Endothelial cell of umbilical vein (primary cell): ENCODE data around the gene SOWAHD. TPM values are rescaled to one million over a fixed set of nuclear protein-coding genes. Genes with fewer than 3 reads are reported as not detected.

Experiments
- BruUV-seq: library from RNA; stranded (reverse); fragments of 400-500 nt; replicated peaks from 2 replicates; lab custom pipeline; 2021; lab: Mats Ljungman, UMichigan
- CTCF ChIA-PET: fragments of 300-600, 350-600 bp; sonication (Branson Sonifier 250); formaldehyde crosslinking; loops from one replicate; lab custom pipeline; 2021; ENCODE audit warnings: antibody characterized with exemption, inconsistent platforms; lab: Charles Lee
- POLR2A ChIA-PET: fragments of 300-600, 350-600 bp; sonication (Branson Sonifier 250); formaldehyde crosslinking; loops from one replicate; lab custom pipeline; 2021; ENCODE audit warnings: antibody characterized with exemption, inconsistent platforms; lab: Charles Lee
- DNase-seq: peaks from one replicate; pipeline ENCODE4 v3.0.0-alpha.2; 2011; ENCODE audit warnings: low read depth, low spot score
- FAIRE-seq: peaks from 2 replicates; lab custom pipeline; 2011; peaks lifted over from hg19 to GRCh38; lab: Jason Lieb, UNC
- H2AFZ ChIP-seq: 2 replicates; pipeline ENCODE4 v1.6.0; 2012; ENCODE audit warnings: low read depth, low read length, control low read depth, inconsistent platforms
- H3K27ac ChIP-seq: 2 replicates; pipeline ENCODE4 v1.5.1; 2011; ENCODE audit warnings: low read depth, mild to moderate bottlenecking, control low read depth, low read length, moderate library complexity; ENCODE audit not compliant: insufficient read depth
- H3K27me3 ChIP-seq, 2 experiments: 2 replicates each; pipeline versions ENCODE4 v1.6.0 to v1.6.1; 2011; ENCODE audit warnings: low read length in 2 of 2, mixed read lengths in 1 of 2; ENCODE audit not compliant: control insufficient read depth in 2 of 2, insufficient read depth in 2 of 2
- H3K36me3 ChIP-seq, 2 experiments: 2 replicates in 1 of 2; 3 replicates in 1 of 2; pipeline ENCODE4 v1.5.1; 2011; ENCODE audit warnings: low read length in 2 of 2, mild to moderate bottlenecking in 1 of 2, moderate library complexity in 1 of 2; ENCODE audit not compliant: control insufficient read depth in 2 of 2, insufficient read depth in 2 of 2; ENCODE audit errors: extremely low read depth in 1 of 2
- H3K4me1 ChIP-seq: 3 replicates; pipeline ENCODE4 v1.5.1; 2011; ENCODE audit warnings: mild to moderate bottlenecking, low read length; ENCODE audit not compliant: control insufficient read depth, insufficient read depth; ENCODE audit errors: extremely low read depth
- H3K4me2 ChIP-seq: 2 replicates; pipeline ENCODE4 v1.6.1; 2011; ENCODE audit warnings: low read length, control low read depth, mixed read lengths; ENCODE audit not compliant: insufficient read depth
- H3K4me3 ChIP-seq, 3 experiments: fragments of 200-600 bp in 1 of 3; sonication (generic), shearing (Covaris generic) in 1 of 3; replicated peaks in 1 of 3; 2 replicates each; pipeline ENCODE4 v1.5.1; 2011 to 2016; ENCODE audit warnings: control low read depth in 3 of 3, low read length in 3 of 3, mild to moderate bottlenecking in 2 of 3, inconsistent platforms in 1 of 3, low read depth in 1 of 3, moderate library complexity in 1 of 3; ENCODE audit not compliant: insufficient read depth in 1 of 3
- H3K79me2 ChIP-seq: 2 replicates; pipeline ENCODE4 v1.6.0; 2012; ENCODE audit warnings: low read length, inconsistent platforms; ENCODE audit not compliant: control insufficient read depth, insufficient read depth
- H3K9ac ChIP-seq: replicated peaks from 2 replicates; pipeline ENCODE3; 2011; ENCODE audit warnings: low read length, control low read depth; ENCODE audit not compliant: insufficient read depth; ENCODE audit errors: extremely low read depth
- H3K9me1 ChIP-seq: replicated peaks from 3 replicates; pipeline ENCODE4 v1.6.0; 2011; ENCODE audit warnings: mild to moderate bottlenecking, low read length; ENCODE audit not compliant: control insufficient read depth, insufficient read depth; ENCODE audit errors: extremely low read depth
- H3K9me3 ChIP-seq: replicated peaks from 2 replicates; pipeline ENCODE4 v1.5.1; 2012; ENCODE audit warnings: low read length, inconsistent platforms; ENCODE audit not compliant: control insufficient read depth, insufficient read depth
- H4K20me1 ChIP-seq: replicated peaks from 2 replicates; pipeline ENCODE3; 2011; ENCODE audit warnings: mild to moderate bottlenecking, low read length; ENCODE audit not compliant: control insufficient read depth, insufficient read depth; ENCODE audit errors: extremely low read depth
- CTCF ChIP-seq, 2 donors: IDR thresholded peaks; 1 replicate in 1 of 2; 2 replicates in 1 of 2; pipeline ENCODE4 v1.5.1; 2011; ENCODE audit warnings: low read length in 2 of 2, mild to moderate bottlenecking in 2 of 2, moderate library complexity in 2 of 2, control low read depth in 1 of 2, inconsistent platforms in 1 of 2, low read depth in 1 of 2; ENCODE audit not compliant: insufficient read depth in 1 of 2; ENCODE audit errors: extremely low read depth in 1 of 2
- EZH2 ChIP-seq: IDR thresholded peaks from 2 replicates; pipeline ENCODE4 v1.6.1; 2012; ENCODE audit warnings: borderline replicate concordance, low read depth, mild to moderate bottlenecking, moderate library complexity, low read length, inconsistent platforms; ENCODE audit not compliant: severe bottlenecking
- FOS ChIP-seq: IDR thresholded peaks from 2 replicates; pipeline ENCODE4 v1.6.1; 2011; ENCODE audit warnings: mild to moderate bottlenecking, low read length, moderate library complexity, borderline replicate concordance; ENCODE audit not compliant: insufficient read depth
- GATA2 ChIP-seq: IDR thresholded peaks from 2 replicates; pipeline ENCODE4 v1.7.0; 2011; ENCODE audit warnings: low read depth, mild to moderate bottlenecking, moderate library complexity, mixed read lengths, low read length; ENCODE audit not compliant: insufficient read length, insufficient read depth
- JUN ChIP-seq: IDR thresholded peaks from 2 replicates; pipeline ENCODE4 v1.6.1; 2011; ENCODE audit warnings: borderline replicate concordance, low read depth; ENCODE audit not compliant: insufficient read length, insufficient read depth
- MAX ChIP-seq: IDR thresholded peaks from 2 replicates; pipeline ENCODE4 v1.6.1; 2011; ENCODE audit not compliant: insufficient read depth, insufficient read length
- MYC ChIP-seq: IDR thresholded peaks from one replicate; pipeline ENCODE4 v1.6.1; 2011; ENCODE audit warnings: mild to moderate bottlenecking, low read depth, low read length
- POLR2A ChIP-seq: IDR thresholded peaks from 2 replicates; pipeline ENCODE4 v1.6.1; 2012; ENCODE audit warnings: low read depth, mild to moderate bottlenecking, control low read depth, low read length
- POLR2AphosphoS5 ChIP-seq: IDR thresholded peaks from 2 replicates; pipeline ENCODE4 v1.6.1; 2012; ENCODE audit warnings: low read depth, mild to moderate bottlenecking, control low read depth, low read length, moderate library complexity; ENCODE audit not compliant: insufficient read depth
- dilution Hi-C: fragments of 300-500 bp; cut with MboI; formaldehyde crosslinking; loops from one replicate; pipeline ENCODE4 v1.15.0; 2019; ENCODE audit warnings: low sequenced_read_pairs; ENCODE audit not compliant: extremely low pct_ligation_motif_present
- intact Hi-C: fragments of 100-400 bp; cut with micrococcal nuclease; formaldehyde crosslinking; loops from one replicate; pipeline ENCODE4 v1.10.0; 2022
- polyA plus RNA-seq, 4 experiments: library from polyadenylated mRNA; depleted of rRNA in 3 of 4; stranded (reverse) in 3 of 4; unstranded in 1 of 4; fragments of >200 nt; gene quantifications; 2 replicates each; pipeline versions ENCODE4 v1.2.1 to v1.2.3, GENCODE V29; 2011 to 2012; ENCODE audit warnings: missing spikeins in 1 of 4
- total RNA-seq: library from RNA; stranded (reverse); gene quantifications from 2 replicates; pipeline ENCODE4 v1.2.3, GENCODE V29; 2021

The SOWAHD gene
- total and polyA plus RNA-seq, 2 donors (not counting 3 experiments of a cell fraction or from before 2014, with no cell fraction given), result not detected

- no peaks in the 10 kb centered on the region for H3K9me3 ChIP-seq
- FAIRE-seq, result peak; percentile 68
- POLR2A ChIA-PET, result no interaction called here
These were observed 401 bp downstream of the SOWAHD start for GRCh38 chrX:119758731-119759247.

More at GRCh38 chrX:119758731-119759247, 401 bp downstream of the SOWAHD start:
- H3K27me3 ChIP-seq, result peaks cover 0 to 10% of the 10 kb centered on the region in 2 experiments
- CTCF ChIA-PET, result interaction anchor here (0.6 to 1.7 kb wide), 7 partner anchors 10 to 276 kb away, joined by 3 to 7 read pairs (median 4); no protein-coding TSS in a partner anchor
- H3K4me3 ChIP-seq, result peak overlapping the region in 1 of 3 experiments; percentile 36
- no peak overlapping the region for H3K27ac ChIP-seq
- dilution Hi-C loops (no loop called here), intact Hi-C loops (no loop called here)
- no peak overlapping the region for H3K4me2 ChIP-seq
- H3K9me1 ChIP-seq, result no peaks in the 10 kb centered on the region
- BruUV-seq, result no TSS peak
- H3K9ac ChIP-seq, result no peak overlapping the region
- H3K79me2 ChIP-seq, result no peaks in the 10 kb centered on the region
- peaks cover 3% of the 10 kb centered on the region for H3K4me1 ChIP-seq
- TF ChIP-seq POLR2AphosphoS5 (no peak), JUN (no peak), MAX (no peak), MYC (no peak), POLR2A (no peak), FOS (no peak), GATA2 (no peak), CTCF (IDR thresholded peaks at IDR 0.05; ENCODE audit: extremely low read depth in 1 of 2, insufficient read depth in 1 of 2, low read depth in 1 of 2, low read length in 2 of 2) (no peak), EZH2 (no peak)
- DNase-seq, result peak; percentile 3
- H3K36me3 ChIP-seq, result no peaks in the 10 kb centered on the region
- no peaks in the 10 kb centered on the region for H4K20me1 ChIP-seq
- H2AFZ ChIP-seq, result no peak overlapping the region
